Stimulated activated CD8-positive, alpha-beta memory T cell treated with anti-CD3 and anti-CD28 coated beads, Interleukin-15, amount 100 ng/mL, for 48 hours (primary cell): ENCODE results near the gene DVL1.
A peak's percentile ranks its signal among the peaks of the same experiment; 100 is the strongest.
"Not testable (repeated sequence)": the region's sequence is repeated elsewhere in the genome, so short reads cannot be mapped to it uniquely, and the experiment has no call there.

Experiments
- DNase-seq, 2 donors: peaks; one replicate each; pipeline ENCODE4 v3.0.0-alpha.2; 2020; ENCODE audit warnings: low read depth in 2 of 2

Gene DVL1

DNA sequence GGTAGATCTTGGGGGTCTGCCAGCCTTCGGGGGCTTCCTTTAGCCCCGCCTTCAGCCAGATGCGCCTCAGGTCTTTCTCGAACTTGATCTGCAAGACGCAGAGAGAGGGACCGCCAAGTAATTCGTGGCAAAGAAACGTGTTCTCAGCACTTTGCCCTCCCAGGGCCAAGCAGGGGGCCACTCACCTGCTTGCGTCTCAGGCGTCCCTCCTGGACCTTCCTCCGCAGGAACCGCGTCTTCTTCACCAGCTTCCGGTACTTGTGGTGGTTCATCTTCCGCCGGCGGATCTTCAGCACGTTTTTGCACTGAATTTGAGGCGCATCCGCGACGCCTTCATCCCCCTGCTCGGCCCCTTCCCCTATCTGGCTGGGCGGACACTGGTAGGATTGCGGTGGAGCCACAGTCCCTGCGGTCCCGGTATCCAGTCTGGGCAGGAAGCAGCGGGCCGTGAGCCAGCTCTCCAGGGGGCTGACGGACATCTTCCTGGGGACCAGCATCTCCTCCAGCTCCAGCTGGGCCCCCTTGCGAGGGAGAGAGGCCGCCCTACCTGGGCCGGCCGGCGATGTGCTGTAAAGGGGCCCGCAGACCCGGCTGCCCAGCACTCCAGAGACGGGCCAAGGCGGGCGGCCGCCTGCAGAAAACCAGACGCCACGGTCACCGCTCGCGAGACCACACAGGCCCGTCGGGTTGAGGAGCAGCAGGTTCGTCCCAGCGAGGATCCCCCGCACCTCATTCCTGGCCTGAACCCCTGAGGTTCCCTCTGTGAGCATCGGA, 24.8 kb upstream of the DVL1 start:
- DNase-seq: no peak

DNA sequence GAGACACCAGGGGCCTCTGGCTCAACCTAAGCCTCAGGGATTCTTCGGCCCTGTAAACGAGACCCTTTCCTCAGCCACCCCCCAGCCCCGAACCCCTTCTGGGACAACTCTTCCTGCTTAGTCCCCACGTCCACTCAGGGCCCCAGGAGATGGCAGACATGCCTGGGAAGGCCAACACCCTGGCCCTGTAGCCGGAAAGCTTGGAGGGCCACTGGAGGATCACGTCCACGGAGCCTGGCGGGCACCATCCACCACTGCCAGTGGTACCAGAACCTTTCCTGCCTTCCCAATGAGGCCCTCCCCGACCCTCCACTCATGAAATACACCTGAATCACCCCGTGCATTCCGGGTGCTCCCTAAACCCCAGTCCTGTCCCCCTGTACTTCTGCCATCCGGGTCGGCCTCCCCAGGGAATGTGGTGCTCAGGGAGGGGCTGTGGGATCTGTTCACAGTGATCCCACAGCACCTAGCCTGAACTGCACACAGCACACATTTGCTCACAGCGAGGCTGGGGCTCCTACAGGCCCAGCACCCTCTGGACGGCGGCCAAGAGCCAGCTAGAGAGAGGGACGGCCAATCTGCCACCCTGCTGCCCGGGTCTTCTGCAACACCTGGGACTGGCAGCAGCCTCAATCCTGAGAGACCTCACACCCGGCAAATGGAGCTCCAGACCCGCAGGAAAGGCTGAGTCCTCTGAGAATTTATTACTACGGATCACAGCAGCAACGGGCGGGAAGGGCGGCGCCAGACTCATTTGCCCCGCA, 24.0 kb upstream of the DVL1 start:
- no peak for DNase-seq

DNA sequence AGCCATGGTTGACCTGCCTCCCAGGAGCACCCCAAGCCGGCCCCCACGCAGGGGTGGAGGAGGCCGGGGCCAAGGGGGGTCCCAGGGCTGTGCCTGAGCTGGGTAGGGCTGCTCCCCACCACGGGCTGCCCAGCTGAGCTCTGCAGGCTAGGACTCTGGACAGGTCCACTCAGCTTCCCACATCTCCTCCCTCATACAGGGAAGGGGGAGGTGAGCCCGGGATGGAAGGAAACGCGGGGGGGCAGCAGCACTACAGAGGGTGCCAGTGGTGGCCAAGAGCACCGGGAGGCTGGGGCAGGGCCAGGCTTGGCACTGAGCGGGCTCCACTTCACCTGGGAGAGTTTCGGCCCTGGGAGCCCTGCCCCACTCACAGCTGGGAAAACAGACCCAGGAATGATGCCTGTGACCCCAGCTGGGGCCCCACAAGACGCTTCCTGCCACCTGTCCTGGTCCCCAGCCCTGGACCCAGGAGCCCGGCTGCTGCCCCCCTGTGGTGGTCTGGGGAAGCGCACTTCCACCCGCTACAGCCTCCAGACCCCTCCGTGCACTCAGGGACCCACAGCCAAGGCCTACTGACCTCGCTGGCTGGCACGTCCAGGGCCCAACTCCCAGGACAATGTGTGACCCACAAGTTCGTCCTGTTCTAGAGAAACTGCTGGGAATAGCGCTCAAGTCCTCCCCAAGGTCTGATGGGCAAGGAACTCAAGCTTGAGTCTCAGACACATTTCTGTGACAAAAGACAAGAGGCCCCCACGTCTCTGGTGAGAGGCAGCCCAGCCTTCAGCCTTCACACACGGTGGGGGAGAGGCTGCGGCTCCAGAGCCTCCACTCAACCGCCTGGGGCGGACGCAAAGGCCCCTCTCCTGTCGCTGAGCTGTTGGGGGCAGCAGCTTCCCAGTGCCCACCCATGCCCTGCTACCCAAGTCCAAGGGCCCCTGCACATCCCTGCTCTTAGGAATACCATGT, 22.8 kb upstream of the DVL1 start:
- DNase-seq: peak; percentile 64 to 66

DNA sequence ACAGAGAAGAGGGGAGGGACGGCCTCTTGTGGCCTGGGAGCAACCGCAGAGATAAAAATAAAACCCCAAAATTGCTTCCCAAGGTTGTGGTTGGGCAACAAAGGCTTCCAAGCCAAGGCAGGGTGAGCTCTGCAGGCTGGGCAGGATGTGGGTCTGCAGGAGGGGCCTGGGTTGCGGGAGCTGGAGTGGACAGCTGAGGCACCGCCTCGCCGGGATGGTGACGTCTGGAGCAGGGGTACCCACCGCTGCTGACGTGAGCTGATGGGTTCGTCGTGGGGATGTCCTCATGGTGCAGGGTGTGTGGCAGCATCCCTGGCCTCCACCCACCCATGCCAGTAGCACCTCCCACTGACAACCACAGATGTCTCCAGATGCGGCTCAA, 22.1 kb upstream of the DVL1 start:
- DNase-seq: peak in 1 of 2 donors; percentile 21

DNA sequence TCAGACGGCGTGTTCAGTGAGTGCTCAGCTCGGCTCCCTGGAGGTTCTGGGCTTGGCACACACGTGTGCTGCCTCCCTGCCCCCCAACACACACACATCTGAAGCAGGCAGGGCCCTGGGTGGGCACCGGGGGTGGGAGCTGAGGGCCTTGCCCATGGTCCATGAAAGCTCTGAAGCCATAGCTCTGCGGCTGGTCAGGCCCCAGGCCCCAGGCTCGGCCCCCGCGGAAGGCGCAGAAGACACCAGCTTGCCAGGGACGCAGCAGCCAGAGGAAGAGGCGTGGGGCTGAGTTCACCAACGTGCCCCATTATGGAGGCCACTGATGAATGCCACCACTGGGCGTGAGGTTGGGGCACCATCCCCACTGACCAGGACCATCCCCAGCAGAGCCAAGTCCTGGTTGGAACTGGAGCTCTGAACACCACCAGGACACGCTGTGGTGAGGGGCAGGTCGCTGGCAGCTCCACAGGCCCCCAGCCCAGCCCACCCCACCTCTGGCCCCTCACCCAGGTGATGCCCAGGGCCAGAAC, 21.6 kb upstream of the DVL1 start:
- DNase-seq: no peak

DNA sequence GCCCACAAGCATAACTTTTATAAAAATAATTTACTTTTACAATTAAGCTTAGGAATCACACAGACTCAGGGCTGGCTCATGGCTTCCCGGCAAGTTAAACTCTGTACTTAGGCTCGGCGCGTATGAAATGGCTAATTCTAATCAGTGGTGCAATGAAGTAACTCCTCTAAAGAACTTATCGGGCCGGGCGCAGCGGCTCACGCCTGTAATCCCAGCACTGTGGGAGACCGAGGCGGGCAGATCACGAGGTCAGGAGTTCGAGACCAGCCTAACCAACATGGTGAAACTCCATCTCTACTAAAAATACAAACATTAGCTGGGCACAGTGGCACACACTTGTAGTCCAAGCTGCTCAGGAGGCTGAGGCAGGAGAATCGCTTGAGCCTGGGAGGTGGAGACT, 20.9 kb upstream of the DVL1 start:
- not testable (repeated sequence) for DNase-seq

DNA sequence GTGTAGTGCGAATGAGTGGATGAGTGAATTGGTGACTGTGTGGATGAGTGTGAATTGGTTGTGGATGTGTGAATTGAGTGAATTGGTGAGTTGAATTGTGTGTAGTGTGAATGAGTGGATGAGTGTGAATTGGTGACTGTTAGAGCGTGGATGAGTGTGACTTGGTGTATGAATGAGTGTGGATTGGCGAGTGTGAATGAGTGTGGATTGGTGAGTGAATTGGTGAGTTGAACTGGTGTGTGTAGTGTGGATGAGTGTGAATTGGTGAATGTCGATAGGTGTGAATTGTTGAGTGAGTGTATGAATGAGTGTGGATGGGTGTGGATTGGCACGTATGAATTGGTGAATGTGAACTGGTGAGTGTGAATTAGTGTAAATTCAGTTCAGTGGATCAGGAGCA, 18.1 kb upstream of the DVL1 start:
- DNase-seq: no peak

DNA sequence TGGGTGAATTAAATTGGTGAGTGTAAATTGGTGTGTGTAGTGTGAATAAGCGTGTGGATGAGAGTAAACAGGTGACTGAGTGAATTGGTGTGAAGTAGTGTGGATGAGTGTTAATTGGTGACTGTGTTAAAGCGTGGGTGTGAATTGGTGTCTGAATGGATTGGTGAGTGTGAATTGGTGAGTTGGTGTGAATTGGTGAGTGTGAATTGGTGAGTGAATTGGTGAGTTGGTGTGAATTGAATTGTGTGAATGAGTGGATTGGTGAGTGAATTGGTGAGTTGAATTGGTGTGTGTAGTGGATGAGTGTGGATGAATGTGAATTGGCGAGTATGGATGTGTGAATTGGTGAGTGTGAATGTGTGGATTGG, 17.5 kb upstream of the DVL1 start:
- DNase-seq: no peak

DNA sequence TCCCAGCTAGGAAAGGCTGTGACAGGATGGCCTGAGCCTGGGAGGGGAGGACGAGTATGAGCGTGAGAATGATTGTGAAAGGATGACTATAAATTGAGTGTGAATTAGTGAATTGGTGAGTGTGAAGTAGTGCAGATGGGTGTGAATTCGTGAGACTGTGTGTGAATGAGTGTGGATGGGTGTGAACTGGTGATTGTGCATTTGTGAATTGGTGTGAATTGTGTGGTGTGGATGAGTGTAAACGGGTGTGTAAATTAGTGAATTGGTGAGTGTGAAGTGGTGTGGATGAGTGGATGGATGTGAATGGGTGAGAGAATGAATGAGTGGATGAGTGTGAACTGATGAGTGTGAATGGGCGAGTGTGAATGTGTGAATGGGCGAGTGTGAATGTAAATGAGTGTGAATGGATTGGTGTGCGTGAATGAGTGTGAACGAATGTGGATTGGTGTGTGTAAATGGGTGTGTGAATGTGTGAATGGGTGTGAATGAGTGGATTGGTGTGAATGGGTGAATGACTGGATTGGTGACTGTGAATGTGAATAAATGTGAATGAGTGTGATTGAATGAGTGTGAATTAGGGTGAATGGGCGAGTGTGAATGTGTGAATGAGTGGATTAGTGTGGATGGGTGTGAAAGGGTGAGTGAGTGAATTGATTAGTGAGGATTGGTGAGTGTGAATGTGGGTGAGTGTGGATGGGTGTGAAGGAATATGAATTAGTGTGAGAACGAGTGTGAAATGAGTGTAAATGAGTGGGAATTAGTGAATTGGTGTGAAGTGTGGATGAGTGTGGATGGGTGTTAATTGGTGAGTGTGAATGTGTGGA, 16.9 kb upstream of the DVL1 start:
- DNase-seq: no peak

DNA sequence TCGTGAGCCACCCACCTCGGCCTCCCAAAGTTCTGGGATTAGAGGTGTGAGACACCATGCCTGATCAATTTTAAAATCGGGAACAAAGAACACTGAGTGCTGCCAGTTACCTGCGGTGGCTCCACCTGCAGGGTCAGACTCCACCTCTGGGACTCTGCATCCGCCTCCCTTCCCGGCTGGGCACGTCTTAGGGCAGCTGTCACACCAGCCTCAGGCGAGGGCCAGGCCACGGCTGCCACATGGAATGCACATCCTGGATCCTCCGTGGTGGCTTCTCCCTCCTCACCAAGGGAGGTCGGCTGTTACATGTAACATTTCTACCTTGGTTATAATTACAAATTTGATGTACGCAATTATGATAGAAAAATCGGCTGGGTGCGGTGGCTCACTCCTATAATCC, 15.0 kb upstream of the DVL1 start:
- DNase-seq: no peak

DNA sequence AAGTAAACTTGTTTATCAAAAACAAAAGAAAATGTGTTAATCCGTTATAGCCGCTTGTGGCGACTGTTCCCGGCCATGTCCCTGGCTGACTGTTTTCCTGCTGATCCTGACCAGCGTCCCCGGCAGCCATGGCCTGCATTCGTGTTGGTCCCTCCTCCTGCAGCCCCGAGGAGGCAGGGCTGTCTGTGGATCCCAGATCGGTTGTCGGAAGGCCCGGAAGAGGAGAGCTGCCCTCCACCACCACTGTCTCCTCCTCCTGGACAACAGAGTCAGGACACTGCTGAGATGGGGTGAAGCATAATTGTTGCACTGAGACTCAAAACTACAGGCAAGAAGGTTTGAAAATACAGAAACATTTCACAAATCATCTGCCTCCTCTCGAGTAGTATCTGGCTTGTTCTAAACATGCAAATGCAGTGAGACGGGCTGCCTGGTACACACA, 12.8 kb upstream of the DVL1 start:
- no peak for DNase-seq

DNA sequence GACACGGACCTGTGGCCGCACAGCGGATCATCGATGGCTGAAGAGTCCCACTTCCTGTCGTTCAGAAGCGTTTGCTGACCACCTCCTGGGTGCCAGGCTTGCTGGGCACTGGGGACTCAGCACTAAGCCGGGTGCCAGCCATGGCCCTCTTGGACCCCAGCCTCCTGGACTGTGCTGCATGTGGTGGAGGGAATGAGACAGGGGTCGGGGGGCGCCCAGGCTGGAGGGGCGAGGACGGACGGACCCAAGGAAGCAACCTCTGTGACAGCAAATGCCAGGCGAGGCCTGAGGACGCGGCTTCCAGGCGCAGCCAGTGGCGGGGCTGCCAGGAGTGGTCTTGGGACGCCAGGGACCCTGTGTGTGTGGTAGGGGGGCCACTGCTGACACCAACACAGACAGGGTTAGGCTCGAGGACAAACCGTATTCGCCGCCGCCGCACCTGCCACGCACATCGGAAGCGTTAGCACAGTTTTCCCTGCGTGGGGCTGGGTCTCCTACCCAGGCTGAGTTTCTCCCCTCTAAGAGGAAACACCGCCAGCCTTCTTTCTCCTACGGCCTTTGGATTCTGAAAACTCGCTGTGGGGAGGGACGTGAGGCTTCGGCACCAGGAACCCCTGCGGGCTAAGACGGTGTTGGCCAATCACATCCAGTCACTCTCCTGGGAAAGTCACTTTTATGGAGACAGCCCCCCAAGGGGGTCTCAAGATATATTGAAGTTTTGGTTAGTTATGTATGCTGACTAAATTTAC, 12.2 kb upstream of the DVL1 start:
- no peak for DNase-seq

DNA sequence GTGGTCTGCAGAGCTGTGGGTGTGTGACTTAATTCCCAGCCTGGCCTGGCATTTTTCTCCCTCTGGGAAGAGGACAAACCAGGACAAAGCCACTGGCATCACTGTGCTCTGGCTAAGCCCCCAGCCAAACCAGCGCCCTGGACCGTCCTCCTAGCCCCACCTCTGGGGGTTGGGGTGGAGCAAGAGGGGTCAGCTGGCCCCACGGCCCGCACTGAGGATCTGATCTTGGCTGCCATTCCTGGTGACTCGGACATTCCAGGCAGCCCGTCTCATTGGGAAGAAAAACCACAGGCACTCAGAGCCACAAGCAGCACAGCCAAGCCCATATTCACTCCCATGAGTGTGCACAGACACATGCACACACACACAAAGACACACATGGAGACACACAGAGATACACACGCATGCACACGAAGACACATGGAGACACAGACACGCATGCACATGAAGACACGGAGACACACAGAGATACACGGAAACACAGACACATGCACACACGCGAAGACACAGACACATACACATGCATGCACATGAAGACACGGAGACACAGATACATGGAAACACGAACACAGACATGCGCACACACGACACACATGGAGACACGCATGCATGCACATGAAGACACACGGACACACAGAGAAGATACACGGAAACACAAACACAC, 11.4 kb upstream of the DVL1 start:
- no peak for DNase-seq

DNA sequence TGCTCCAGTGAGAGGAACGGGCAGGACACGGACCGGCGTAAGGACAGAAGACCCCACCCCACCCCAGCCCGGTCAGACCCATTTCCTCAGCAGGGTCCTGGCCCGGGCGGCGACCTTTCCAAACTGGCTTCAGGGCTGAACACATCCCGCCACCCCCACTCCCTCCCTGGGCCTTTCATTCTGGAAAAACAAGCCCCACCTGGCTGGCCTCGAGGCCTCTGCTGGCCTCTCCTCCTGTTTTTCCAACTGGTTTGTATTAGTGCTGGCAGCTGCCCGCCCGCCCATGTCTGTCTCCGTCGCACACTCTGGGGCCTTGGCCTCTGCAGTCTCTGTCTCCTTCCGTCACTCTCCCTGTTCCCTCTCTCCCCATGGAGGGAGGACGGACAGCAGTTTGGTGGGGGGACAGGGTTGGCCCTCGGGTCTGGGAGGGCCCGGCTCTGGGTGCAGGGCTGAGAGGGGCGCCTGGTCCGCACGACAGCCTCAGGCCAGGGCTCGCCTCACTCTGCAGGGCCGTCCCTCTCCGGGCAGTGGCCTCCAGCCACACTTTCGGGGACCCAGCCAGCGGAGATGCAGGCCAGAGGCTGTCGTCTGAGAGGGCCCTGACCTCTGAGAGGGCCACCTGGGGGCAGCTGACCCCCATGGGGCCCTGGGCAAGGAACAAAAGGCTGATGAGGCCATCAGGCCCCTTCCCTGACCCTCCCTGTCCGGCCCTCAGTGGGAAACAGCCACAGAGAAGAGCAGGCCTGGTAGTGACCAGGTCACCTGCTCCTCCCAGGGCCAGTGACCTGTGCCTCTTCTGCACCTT, 10.6 kb upstream of the DVL1 start:
- DNase-seq: no peak

DNA sequence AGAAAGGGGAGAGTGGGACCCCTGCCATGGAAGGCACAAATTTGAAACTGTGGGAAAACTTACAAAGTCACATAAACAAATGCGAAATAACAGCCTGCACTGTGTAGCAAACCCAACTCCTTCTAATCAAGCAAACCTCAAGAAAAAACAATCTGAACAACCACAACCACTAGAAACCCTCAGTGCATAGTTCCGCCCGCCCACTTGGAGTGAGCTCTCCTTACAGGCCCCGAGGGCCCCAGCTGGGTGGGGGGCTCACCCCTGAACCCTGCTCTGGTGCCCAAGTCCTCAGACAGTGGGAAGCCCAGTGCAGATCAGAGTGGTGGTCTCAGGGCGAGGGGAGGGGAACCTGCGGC, 10.1 kb upstream of the DVL1 start:
- no peak for DNase-seq

DNA sequence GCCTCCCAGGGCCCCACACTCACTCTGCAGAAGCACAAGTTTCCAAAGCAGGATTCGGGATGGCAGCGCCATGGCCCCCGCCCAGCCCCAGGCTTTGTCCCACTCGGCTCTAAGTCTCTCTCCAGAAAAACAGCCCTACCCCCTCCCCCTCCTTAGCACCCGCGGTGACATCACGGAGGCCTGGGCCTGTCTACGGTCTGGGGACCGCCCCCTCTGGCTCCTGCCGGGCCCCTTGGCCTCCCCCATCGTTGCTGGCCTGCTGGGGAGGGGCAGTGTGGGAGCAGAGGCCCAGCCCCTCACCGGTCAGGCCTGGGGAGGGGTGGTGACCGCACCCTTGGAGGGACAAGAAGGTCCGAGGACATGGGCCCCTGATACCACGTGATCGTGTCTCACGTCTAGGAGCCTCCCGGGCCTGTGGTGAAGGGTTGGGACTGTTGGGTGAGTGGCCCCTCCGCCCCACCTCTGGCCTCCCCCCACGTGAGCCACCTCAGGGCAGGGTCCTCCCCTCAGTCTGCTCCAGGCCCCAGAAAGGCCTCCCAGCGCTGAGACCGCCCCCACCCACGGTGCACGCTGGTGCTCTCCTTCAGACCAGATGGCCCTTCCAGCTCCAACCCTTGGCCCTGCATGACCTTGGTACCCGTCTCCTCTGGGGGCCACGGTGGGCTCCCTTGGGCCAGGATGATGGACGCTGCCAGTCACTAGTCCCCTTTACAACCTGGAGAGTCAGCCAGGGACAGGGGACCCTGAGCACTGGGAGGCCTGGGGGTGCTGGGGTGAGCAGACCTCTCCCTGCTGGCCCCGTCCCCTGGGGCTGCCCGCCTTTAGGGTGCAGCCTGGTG, 9.4 kb upstream of the DVL1 start, which contains the start of gene MXRA8:
MXRA8 (minus strand) TSS at position 123 of the 839 bp plus-strand sequence; CDS start at position 72, 51 bp downstream.
- DNase-seq: no peak

DNA sequence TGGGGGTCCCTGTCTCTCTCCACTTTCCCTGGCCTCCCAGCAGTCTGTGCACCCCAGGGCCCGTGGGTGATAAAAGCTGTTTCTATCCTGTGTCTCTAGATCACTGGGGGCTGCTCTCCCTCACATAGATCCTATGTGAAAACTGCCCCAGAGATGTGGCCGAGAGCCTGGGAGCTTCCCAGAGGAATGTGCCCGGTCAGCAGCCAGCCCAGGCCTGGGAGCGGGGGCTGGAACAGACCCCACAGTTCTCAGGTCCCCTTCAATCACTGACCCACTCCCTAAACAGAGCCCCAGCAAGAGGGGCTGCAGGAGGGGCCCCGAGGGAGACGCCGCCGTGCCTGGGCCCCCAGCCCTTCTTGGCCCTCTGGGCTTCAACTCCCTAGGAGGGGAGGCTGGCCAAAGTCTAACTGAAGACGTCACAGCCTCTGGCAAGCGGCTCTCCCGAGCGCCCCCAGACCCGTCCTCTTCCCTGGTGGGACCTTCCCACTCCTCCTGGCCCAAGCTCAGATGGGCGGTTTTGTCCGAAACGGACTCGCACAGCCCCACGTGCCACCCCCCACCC, 8.7 kb upstream of the DVL1 start:
- DNase-seq: no peak
